HG03175 (cell line): Measurements from ENCODE around the gene SNAI3.
A peak's percentile ranks its signal among the peaks of the same experiment; 100 is the strongest.

Experiments used
- ATAC-seq: cut with Tn5 transposase; IDR thresholded peaks from one replicate; pipeline ENCODE4 v1.9.1; 2021; ENCODE audit warnings: mild to moderate bottlenecking, moderate library complexity; ENCODE audit not compliant: unreplicated experiment

SNAI3 gene

GRCh38 chr16:88721815-88722755, 35.8 kb upstream of the SNAI3 start:
- no peak for ATAC-seq

GRCh38 chr16:88721236-88721635, 34.9 kb upstream of the SNAI3 start:
- no peak for ATAC-seq

DNA sequence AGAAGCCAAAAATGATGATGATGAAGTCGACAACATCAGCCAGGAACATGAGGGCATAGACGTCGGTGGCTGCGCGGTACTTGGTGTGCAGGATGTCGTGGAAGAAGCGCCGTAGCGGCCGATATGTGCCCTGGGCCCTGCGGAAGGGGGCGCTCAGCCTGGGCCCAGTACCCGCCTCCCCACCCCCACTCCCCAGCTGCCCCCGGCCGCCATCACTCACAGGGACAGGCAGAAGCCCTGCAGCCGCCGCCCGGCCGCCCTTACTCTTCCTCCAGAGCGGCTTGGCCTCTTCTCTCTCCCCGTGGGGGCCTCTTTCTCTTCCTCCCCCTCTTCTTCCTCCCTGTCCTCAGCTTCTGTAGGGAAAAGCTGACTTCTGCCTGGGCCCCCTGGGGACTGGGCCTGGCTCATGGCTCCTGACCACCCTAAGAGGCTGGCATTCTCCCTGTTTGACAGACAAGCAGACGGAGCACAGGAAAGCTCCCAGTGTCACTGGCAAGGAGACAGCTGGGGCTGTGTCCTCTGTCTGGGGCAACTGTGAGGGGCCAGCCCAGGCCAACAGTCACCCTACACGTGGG, 34.2 kb upstream of the SNAI3 start:
- no peak for ATAC-seq

DNA sequence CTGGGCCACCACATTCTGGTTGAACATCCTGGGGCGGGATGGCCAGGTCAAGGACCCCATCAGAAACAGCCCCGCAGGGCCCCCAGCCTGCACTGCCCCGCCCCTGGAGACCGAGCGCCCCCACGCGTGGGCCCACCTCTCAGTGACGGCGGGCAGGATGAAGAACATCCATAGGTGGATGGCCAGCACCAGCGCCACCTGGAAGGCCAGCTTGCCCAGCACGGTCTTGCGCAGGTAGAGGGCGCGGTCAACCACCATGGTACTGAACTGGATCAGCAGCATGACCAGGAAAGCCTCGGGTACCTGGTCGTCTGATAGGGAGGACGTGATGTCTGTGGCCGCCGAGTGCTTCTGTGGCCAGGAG, 33.6 kb upstream of the SNAI3 start:
- no peak for ATAC-seq

GRCh38 chr16:88719267-88719932, 33.1 kb upstream of the SNAI3 start:
- no peak for ATAC-seq

GRCh38 chr16:88718178-88718577, 31.9 kb upstream of the SNAI3 start:
- ATAC-seq: no peak

DNA sequence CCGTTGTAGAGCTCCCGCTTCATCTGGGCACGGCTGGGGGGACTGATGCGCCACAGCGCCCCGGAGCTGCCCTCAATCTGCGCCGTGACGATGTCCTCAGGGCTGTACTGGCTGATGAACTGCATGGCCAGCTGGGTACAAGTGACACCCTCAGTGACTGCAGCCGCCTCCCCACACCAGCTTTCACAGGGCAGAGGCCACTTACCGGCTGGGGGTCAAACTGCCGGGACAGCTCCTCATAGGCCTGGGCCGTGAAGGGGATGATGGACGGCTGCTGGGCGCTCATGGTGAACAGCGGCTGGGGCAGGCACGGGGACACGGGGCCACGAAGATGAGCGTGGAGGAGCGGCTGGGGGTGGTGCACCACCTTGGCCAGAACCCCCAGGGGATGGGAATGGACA, 30.3 kb upstream of the SNAI3 start:
- ATAC-seq: no peak

- ATAC-seq: no peak
Measured at GRCh38 chr16:88716201-88716600, 29.9 kb upstream of the SNAI3 start.

DNA sequence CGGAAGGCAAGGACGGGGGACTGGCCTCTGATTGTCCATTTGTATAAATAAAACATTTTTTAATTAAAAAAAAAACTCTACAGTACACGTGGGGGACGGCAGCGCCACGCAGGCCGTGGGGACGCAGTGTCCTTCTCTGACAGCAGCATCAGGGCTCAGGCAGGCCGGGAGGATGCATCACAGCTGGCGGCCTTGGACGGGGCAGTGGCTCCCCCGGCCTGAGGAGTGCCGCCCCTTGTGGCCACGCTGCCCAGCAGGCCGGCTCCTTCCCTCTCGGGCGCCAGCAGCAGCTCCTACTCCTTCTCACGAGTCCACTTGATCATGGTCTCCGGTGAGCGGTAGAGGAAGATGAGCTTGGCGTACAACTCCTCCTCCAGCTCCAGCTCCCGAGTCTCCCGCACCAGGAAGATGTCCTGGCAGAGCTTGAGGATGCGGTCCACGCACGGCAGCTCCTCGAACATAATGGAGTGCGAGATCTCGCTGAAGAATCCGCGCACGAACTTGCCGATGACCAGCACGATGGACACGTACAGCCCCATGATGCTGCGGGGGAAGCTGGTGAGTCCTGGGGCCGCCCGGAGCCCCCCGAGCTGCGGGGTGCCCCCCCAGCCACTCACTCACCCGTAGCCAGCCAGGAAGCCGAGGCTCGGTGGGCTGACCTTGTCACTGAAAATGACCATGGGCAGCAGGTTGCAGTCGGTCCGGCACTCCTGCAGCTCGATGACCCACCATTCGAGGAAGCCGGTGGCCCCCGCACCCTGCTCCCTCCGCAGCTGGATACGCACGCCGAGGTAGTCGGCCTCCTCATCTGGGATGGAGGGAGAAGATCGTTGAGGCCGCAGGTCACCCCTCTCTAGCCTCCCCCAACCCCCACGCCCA, 29.2 kb upstream of the SNAI3 start:
- no peak for ATAC-seq

DNA sequence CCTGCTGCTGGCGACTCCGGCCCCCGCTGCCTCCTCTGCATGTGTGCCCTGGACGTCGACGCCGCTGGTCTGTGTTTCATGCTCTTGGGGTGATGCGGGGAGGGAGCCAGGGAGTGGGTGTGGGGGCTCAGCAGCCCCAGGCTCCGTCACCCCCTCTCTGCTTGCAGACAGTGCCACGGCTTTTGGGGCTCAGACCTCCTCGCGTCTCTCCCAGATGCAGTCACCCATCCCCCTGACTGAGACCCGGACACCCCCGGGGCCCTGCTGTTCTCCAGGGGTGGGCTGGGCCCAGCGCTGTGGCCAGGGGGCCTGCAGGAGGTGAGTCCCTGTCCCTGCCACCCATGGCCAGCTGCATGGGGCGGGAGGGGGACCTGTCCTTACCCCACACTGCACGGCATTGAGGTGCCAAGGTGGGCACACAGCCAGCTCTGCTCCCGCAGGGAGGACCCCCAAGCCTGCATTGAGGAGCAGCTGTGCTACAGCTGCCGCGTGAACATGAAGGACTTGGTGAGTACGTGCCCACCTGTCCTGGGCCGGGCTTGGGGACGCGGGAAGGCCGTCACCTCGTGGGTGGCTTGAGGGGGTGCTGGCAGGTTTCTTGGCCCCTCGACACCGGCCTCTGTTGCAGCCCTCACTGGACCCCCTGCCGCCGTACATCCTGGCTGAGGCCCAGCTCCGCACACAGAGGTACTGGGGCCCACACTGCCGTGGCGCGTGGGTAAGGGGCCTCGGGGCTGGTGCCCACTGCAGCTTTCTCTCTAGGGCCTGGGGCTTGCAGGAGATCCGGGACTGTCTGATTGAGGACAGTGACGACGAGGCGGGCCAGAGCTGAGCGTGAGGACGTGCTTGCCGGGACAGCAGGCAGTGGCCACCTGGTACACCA, 28.4 kb upstream of the SNAI3 start:
- ATAC-seq: no peak

- ATAC-seq: no peak
Measured at GRCh38 chr16:88713568-88714419, 27.5 kb upstream of the SNAI3 start.

GRCh38 chr16:88713054-88713453, 26.7 kb upstream of the SNAI3 start:
- ATAC-seq: no peak

DNA sequence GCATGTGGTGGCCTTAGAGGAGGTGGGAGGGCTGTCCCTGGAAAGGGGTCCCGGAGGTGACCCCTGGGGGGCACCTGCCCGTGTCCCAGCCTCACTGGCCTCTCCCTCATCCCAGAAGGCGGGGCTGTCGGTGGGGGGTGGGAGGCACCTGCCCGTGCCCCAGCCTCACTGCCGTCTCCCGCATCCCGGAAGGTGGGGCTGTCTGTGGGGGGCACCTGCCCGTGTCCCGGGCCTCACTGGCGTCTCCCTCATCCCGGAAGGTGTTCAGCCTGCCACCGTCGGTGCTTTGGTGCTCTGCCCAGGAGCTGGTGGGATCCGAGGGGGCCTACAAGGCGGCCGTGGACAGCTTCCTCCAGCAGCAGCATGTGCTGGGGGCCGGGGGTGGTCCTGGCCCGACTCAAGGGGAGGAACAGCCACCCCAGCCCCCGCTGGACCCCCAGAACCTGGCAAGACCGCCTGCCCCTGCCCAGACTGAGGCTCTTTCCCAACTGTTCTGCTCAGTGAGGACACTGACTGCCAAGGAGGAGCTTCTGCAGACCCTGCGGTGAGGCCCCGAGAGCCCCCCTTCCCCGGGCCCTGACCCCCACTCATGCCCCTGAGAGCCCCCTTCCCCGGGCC, 26.2 kb upstream of the SNAI3 start:
- ATAC-seq: no peak

DNA sequence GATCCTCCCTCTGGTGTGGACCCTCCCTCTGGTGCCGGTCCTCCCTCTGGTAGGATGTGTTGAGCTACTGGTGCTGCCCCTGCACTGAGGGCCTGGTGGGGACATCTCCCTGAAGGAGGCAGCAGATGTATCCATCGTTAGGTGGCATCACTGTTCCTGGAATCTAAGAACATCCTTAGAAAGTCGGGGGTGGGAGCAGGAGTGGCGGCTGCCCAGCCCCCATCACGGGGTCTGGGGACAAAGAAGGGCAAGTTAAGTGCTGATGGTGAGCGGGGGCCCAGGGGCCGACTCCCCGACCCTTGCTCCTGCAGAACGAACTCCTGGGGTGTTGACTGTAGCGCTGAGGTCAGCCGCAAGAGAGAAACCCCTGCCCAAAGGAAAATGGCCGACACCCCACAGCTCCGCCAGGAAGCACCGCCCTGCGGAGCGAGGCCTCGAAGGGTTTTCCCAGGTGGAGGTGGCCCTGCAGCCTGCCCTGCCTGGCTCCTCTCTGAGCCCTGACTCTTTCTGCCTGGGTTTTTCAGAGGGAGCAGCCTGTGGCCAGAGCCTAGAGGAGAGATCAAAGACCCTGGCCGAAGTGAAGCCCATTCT, 25.5 kb upstream of the SNAI3 start:
- no peak for ATAC-seq

DNA sequence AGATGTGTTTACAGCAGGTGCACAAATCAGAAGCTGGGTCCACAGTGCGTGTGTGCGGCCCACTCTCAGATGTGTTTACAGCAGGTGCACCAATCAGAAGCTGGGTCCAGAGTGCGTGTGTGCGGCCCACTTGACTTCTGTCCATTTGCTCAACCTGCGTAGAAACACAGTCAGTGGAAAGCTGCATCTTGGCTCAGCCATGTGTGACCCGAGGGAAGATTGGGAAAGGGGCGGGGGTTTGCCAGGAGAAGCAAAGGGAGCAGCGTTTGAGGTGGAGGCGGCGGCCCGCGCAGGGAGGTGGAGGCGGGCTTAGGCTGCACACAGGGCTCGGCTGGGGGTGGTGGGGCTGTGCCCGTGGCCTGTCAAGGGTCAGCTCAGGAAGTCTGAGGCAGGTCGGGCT, 24.2 kb upstream of the SNAI3 start:
- ATAC-seq: no peak

- no peak for ATAC-seq
Measured at GRCh38 chr16:88706965-88707826, 20.9 kb upstream of the SNAI3 start.

DNA sequence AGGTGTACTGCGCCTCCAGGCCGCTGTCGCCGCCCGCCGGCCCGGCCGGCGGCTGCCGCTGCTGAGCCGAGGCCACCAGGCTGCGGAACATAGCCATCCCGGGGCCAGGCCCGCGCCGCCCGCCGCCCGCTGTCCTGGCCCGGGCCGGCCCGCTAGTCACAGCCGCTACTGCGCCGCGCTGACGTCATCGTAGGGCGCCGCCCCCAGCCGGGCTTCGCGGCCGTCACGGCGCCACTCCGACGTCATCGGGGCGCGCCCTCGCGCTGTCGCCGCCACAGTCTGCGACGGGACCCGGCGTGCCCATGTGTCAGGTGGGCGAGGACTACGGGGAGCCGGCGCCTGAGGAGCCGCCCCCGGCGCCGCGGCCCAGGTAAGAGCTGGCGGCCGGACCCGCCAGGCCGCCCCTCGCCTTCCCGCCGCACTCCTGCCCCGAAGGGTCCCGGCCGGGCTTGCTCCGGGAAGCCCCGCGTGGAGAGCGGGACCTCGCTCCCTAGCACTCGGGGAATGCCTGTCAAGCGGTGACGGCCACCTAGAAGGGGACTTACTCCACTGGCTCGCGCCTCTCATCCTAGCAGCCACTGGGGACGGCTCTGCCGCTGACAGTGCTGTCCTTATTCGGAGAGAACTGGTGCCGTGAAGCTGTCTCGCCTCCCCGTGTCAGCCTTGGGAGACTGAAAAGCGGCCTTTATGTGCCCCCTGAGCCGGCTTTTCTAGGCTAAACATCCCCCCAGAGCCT, 20.1 kb upstream of the SNAI3 start, which contains the start of the genes CTU2 and RNF166:
CTU2 (plus strand) TSS at position 275 of the 736 bp plus-strand sequence; CDS start at position 303, 28 bp downstream.
RNF166 (minus strand) TSS at position 180 of the 736 bp plus-strand sequence; CDS start at position 97, 83 bp downstream.
- peak; percentile 72 for ATAC-seq
